ENCODE measurements around the gene ADAM12. TPM values are rescaled to one million over a fixed set of nuclear protein-coding genes. Genes with fewer than 3 reads are reported as not detected.

ADAM12 gene, protein sequence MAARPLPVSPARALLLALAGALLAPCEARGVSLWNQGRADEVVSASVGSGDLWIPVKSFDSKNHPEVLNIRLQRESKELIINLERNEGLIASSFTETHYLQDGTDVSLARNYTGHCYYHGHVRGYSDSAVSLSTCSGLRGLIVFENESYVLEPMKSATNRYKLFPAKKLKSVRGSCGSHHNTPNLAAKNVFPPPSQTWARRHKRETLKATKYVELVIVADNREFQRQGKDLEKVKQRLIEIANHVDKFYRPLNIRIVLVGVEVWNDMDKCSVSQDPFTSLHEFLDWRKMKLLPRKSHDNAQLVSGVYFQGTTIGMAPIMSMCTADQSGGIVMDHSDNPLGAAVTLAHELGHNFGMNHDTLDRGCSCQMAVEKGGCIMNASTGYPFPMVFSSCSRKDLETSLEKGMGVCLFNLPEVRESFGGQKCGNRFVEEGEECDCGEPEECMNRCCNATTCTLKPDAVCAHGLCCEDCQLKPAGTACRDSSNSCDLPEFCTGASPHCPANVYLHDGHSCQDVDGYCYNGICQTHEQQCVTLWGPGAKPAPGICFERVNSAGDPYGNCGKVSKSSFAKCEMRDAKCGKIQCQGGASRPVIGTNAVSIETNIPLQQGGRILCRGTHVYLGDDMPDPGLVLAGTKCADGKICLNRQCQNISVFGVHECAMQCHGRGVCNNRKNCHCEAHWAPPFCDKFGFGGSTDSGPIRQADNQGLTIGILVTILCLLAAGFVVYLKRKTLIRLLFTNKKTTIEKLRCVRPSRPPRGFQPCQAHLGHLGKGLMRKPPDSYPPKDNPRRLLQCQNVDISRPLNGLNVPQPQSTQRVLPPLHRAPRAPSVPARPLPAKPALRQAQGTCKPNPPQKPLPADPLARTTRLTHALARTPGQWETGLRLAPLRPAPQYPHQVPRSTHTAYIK
- 14.4 and 15.5 TPM in 2 replicates for total RNA-seq
- polyA plus RNA-seq (2012), result 58.2 TPM

DNA sequence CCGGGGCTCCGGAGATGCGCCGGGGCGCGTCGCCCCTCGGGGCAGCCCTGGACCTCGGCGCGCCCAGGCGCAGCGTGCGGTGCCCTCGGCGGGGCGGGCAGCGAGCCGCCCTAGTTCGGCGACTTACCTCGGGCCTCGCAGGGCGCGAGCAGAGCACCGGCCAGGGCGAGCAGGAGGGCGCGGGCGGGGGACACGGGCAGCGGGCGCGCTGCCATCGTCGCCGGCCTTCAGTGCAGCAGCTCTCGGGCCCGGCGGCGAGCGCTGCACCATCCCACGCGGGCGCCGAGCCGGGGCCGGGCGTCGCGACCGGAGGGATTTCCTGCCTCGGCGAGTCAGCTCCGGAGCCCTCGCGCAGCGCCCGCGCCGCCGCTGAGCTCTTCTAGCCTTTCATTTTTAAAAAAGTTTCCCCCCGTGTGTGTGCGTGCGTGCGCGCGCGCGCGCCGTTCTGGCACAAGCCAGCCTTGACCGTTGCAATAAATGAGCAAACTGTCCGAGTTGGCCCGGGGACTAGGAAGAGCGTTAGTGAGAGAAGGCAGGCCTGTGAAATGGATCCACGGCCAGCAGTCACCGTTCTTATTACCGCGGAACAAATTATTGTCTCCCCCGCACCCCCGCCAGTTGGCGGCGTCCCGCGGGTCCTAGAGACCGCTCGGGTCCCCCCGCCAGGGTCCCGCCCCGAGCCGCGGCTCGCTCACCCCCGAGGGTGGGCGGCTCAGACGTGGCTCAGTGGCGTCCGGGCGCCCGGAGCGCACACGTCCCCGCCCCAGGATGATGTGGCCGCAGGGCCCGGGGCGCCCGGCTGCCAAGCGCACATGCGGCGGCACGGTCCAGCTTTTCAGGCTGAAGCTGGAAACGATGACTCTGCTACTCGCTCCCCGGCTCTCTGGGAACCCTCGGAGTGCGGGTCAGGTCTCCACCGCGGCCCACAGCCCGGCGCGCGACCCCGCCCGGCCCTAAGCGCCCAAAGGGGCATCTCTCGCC is at the start of gene ADAM12:
ADAM12 (minus strand) TSS at position 547 of the 981 bp plus-strand sequence; CDS start at position 215, 332 bp downstream.
- DNase-seq (ENCODE audit: low read depth), result peak; percentile 63

DNA sequence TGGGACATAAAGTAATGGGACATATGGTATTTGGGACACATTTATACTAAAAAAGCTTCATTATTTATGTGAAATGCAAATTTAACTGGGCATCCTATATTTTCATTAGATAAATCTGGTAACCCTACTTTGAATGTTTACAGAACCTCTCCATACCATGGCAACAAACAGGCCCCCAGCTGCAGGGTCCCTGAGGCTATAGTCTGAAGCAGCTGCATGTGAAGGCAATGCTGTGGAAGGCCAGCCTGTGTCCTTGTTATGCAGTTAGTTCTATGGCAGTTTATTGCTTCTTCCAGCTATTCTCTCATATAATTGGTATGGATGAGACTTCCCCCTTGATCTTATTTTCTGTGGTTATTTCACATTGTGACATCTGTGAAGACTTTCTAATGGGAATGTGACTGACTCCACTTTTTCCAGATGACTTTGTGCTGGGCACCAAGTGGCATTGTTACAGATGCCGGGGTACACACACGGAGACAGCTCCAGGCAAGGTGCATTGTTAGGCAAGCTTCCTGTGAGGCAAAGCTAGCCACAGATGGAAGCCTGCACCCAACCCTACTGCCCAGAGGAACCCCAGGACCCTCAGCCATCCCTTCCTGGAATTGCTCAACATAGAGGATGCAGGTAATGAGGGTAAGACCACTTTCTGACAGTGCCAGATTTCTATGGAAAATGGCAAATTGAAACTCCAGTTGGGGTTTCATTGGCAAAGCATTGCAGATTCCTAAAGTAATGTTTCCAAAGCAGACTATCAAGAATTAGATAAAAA is 49.5 kb upstream of the ADAM12 start:
- no peak for DNase-seq (ENCODE audit: low read depth)

DNA sequence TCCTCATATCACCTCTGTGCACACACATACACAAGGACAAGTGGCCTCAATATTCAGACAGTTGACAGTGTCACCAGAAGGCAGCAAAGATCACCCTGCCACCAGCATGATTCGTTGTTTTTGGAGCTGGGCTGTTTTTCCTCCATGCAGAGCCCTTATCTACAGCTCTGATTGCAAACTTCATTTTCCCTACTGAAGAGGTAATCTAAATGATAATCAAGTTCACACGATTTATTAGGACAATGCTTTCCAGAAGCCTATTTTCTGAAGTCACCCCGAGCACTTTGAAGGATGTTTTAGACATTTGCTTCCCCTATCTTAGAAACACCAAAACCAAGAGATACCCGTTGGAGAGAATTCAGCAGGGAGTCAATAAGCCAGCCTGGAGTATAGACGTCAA is 46.0 kb upstream of the ADAM12 start:
- no peak for DNase-seq (ENCODE audit: low read depth)

DNA sequence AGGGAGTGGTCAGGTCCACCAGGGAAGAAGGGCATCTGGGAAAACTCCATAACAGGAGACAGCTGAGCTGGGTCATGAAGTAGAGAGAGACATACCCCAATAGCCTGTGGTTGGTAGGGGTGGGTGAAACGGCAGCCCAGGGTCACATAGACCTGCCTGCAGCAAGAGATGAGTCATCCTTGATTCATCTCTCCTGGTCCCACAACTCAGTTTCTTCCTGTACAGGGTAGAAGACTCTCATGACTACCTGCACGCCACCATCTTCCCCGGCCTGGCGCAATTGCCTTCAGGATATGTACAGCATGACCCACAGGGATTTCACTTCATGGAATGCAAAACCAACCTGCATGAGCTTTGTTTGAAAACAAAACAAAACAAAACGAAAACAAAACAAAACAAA is 45.1 kb upstream of the ADAM12 start:
- peak; percentile 20 for DNase-seq (ENCODE audit: low read depth)

DNA sequence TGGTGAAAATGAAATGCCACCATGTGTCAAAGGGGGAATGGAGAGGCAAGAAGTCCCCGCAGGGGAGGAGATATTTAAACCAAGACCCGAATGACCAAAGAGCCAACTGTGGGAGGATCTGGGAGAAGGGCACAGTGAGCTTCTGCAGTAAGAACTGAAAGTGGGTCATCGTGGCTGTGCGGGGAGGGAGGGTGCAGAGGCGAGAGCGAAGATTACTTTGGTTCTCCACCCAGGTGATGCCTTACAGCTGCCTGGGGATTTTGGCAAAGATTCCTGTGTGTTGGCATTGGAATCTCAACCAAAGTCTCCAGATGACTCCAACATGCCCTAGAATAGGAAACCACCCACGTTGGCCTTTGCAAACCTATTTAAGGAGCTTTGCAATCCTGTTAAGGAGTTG is 44.2 kb upstream of the ADAM12 start:
- peak; percentile 6 for DNase-seq (ENCODE audit: low read depth)

DNA sequence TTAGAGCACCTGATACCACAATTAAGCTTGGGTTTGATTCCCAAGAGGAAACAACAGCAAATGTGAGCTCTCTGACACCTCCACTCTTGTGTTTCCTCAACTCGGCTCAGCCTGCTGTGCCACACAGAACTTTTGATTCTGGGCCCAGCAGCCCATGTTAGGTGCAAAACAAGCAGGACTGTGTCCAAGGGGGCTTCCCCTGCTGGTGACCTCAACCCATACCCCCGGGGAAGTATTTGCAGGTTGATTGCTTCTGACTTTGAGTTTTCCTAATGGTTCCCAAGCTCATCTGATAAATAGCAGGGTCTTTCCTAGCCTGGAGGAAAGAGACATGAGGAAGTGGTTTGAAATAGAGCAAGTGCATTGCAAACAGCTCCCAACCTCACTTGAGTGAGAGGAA is 43.5 kb upstream of the ADAM12 start:
- no peak for DNase-seq (ENCODE audit: low read depth)

DNA sequence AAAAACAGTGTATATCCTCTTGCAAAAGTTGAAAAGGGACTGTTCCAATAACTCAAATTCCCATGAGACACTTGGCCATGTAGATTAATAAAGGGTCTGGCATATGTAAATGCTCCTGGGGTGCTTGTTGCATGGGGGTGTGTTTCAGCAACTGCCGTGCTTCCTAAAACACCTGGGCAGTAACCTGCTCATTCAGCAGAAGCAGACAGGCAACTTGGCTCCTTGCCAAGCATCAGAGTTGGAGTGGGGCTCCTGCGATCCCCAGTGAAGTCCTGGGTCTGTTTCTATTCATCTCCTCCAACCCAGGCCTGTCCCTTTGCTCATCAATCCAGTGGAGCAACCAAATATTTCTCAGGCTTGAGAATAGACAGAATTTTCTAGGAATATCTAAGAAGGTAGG is 42.2 kb upstream of the ADAM12 start:
- DNase-seq (ENCODE audit: low read depth), result no peak

DNA sequence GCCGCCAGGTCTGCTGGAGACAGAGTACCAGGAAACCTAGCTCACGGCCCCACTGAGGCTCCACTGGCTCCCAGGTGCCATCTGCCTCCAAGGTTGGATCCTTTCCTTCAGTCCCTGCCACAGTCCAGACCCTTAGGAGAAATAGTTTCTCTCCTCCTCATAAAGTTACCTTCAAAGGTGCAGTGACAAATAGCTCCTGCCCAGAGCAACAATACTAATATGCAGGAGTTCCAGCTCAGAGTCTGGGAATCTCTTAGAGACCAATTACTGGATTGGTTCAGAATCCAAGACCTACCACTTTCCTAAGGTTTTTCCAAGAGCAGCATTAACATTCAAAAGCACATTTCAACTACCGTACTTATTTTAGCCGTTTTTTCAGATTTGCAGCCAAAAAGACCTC is 41.0 kb upstream of the ADAM12 start:
- no peak for DNase-seq (ENCODE audit: low read depth)

DNA sequence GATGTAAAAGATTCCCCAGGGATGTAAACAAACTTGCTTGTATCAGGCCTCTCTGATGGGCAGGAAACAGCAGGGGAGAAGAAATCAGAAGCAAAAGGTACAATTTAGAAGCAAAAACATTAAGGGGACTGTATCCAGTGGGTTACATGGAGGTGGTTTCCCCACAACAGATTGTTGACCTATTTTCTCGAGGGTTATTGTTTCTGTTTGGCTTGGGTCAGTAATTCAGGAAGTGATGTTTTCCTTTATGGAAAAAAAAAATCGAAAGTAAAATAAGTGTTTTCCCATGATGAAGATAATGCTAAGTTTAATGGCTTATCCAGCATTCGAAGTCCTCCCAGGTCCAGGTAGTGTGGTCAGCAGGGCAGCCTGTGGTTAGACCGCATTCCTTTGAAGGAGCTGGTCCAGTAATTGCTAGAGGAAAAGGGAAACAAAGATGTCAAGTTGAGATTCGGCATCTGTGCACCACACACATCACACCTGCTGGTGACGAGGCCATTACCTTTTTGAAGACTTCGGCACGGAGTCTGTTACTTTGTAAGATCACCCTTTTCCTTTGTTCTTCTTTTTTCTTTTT is 37.3 kb upstream of the ADAM12 start:
- no peak for DNase-seq (ENCODE audit: low read depth)

DNA sequence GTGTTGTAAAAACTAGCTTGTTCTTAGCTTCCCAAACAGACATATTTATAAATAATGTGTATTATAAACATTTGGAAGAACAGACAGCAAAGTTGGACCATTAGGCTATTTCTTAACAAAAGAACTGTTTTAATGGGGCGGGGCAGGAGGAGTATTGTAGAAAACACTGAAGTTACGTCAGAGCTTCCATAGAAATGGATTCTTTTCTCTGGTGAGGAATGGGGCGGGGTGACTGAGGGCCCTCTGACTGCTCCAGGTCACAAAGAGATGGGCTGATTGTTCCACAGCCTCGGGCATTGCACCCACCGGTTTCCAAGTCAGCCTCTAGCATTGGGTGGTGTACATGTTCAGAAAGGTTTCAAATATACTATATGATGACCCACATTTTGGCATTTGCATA is 36.8 kb upstream of the ADAM12 start:
- DNase-seq (ENCODE audit: low read depth), result no peak

DNA sequence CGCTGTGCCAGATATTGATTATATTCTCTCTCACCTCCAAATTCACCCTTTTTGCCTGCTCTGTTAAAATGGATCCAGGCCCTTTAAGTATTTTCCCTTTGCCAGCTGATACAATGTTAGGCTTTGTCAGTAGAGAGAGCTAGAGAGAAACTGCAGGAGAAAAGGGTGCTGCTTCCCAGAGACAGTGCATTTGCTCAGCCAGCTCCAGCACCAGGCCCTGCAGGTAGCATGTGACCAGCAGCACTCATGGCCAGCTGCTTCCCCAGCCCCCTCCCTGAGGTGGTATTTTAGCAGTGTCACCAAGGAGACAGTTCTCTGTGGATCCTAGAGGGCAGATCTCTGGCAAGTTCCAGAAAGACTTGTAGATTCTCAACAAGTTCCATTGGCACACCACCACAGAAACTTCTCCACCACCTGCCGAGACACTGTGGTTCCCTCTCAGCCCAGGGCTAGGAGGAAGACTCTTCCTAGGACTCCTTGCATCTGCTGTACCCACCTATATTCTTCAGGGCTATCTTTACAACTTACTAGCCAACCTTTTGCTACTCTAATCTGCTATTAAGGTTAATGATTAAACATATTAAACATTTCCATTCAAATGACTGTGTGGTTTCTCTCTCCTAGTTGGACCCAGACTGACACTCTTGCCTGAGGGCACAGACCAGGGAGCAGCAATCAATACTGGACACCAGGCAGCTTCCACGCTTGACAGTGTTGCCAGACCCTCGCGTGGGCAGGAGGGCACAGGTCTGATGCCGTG is 35.6 kb upstream of the ADAM12 start:
- DNase-seq (ENCODE audit: low read depth), result no peak

DNA sequence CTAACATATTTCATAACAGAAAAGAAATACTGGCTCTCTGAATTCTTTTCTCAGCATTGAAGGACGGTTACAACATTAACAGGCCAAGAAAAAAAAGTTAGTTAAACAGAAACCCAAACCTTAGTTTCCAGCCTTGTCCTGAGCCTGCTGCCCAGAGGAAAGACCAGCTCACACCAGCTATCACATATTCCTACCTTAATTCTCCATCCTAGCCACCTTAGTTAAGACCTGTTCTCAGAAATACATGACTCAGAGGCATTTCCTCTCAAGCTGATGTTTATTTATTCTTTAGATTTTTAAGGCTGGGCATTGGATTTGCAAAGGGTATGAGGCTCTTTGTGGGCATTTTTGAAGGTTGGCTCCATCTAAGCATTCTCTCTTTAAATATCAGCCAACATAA is 34.3 kb upstream of the ADAM12 start:
- DNase-seq (ENCODE audit: low read depth), result no peak

DNA sequence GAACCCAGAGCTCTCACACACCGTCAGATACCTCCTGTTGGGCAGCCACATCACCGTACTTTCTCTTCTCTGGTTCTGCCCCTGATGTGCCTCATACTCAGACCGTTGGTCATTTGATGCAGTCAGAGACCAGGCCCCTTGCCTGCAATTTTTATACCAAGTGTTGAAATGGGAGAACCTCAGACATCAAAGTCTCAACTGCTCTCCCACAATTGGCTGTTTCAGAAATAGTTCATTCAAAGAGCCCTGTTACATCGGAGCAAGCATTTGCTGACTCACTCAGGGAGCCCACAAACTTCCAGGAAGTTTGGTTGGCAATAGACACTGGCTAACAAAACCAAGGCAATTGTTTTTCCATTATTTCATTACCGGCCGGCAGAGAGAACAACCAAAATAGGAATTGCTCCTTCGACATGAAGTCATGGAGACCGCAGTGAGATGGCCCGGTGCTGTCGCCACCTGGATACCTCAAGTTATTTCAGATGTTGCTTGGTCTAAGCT is 33.5 kb upstream of the ADAM12 start:
- DNase-seq (ENCODE audit: low read depth), result peak; percentile 95

DNA sequence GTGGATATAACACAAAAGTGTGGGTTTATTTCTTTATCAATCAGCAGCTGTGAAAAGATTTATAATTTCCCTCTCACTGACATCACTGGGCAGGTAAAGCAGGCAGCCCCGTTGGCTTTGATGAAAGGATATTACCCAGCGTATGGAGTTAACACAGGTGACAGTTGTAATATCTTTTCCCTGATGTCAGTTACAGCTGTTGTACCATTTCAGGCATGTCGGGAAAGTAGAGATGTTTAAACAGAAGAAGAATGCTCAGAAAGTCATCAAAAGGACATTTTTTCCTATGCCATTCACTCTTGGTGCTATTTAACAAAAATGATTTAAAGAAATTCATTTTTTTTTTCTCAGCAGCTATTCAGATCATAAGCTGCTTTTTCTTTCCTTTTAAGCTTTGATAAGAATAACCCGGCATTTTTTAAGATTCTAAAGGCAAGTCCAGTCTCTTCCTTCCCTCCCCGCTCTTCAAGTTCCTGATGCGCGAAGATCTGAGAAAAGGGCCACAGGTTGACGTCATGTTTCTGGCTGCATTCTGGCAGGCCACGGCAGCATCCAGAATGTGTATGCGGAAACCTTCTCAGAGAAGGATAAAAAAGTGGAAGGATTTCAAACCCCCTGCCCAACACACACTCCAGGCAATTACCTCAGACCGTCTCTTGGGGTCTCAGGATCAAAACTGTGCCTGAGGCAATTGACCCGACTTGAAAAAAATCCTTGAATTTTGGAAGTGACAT is 32.5 kb upstream of the ADAM12 start:
- DNase-seq (ENCODE audit: low read depth), result no peak

DNA sequence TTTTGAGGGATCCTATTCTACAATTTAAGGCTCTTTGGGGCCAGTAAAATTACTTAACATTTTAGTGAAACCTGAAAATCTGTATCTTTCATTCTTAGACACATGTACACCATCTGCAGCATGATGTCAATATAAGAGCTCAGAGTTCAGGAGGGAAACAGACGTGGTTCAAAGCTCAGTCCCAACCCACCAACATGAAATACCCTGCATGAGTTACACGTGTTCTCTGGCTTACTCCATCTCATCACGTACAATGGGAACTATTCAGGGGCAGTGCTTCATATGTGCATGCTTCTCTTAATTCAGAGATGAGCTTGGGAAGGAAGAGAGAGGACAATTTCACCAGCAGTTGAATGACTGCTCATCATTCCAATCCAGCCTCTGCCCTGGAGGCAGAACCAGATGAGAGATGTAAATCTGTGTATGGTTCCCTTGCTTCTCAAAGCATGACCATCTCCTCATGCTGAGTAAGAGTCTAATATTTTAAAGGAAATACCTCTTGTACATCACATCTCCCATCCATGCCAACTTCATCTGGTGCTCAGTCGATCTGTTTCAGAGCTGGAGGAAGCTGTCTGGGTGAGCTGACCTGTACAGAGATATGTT is 29.0 kb upstream of the ADAM12 start:
- no peak for DNase-seq (ENCODE audit: low read depth)

DNA sequence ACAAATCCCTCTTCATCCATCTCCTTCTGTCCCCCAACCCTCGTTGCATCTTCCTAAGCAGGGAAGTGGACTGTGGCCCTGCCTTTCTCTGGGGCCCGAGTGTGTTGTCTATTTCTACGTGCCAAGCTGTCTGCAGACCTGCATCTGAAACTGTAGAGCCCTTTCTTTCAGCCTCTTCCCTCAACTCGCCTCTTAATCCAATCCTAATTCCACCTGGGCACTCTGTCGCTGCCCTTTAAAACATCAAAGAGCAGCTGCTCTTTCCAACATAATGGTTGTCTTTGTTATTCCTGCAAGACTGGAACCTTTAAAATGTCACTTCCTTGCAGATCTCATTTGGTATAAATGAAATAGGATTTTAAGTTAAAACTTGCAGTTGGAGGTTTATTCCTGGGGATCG is 21.5 kb upstream of the ADAM12 start:
- no peak for DNase-seq (ENCODE audit: low read depth)

DNA sequence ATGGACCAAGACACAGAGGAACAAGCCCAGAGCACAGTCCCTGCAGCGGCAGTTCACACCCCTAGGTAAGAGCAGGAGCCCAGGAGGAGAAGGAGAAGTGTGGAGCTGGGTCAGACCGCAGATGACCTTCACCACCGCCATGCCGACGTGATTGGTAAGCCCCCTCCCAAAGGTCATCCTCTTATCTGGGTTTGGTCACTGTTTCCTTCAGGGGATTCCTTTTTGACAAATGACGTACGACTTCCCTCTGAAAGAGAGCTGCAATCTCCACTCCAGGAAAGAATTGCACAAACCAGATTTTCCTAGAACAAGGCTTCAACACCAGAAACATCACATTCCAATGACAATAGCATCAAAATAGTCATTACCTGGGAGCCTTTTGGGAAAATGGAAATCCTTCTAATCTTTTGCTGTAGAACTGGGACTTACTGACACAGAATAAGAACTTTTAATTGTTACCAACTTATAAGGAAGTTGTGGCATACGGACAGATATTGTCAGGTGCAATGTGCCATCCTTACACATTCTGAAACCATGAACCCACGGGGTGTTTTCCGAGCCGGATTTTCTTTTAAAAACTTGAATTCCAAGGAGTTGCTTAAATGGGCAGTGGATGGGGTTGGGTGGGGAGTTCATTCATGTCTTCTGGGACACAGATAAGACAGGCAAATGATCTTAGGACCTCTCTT is 20.8 kb upstream of the ADAM12 start:
- DNase-seq (ENCODE audit: low read depth), result no peak
